ENCODE measurements around the gene KAZN. TPM values are rescaled to one million over a fixed set of nuclear protein-coding genes. Genes with fewer than 3 reads are reported as not detected.

KAZN gene
- total and polyA plus RNA-seq, 10 donors, result 20.0 to 245 (median 144) TPM

- no peaks in the 10 kb centered on the region for H3K9me3 ChIP-seq
- 78 to 88% (median 86%) methylated on average over 10 of the region's 10 CpGs for WGBS, 5 donors
- H3K27ac ChIP-seq, result no peak overlapping the region
- TF ChIP-seq POLR2A (IDR thresholded peaks at IDR 0.05) (no peak), POLR2AphosphoS5 (IDR thresholded peaks at IDR 0.05) (no peak), CTCF (IDR thresholded peaks at IDR 0.05 in 8 of 11, conservative IDR thresholded peaks at IDR 0.05 in 3 of 11) (no peak)
- H3K36me3 ChIP-seq, result no peaks in the 10 kb centered on the region
- H3K27me3 ChIP-seq (replicated peaks in 1 of 7), result no peaks in the 10 kb centered on the region
- H3K4me1 ChIP-seq, result peaks cover 0 to 32% (median 12%) of the 10 kb centered on the region in 6 donors
- no peak for DNase-seq
- no peak overlapping the region for H3K4me3 ChIP-seq
- intact Hi-C loops (cut with DNase I; ENCODE audit: low total_unique reads), result no loop called here
Measured at GRCh38 chr1:14775434-14775833, 176.9 kb downstream of the KAZN start.

- Histone ChIP-seq H3K4me3 (no peak overlapping the region), H3K4me1 (peaks cover 0 to 37% (median 13%) of the 10 kb centered on the region in 6 donors), H3K27me3 (replicated peaks in 1 of 7) (no peaks in the 10 kb centered on the region), H3K36me3 (no peaks in the 10 kb centered on the region), H3K9me3 (no peaks in the 10 kb centered on the region), H3K27ac (no peak overlapping the region)
- intact Hi-C loops (cut with DNase I; ENCODE audit: low total_unique reads), result no loop called here
- TF ChIP-seq CTCF (IDR thresholded peaks at IDR 0.05 in 8 of 11, conservative IDR thresholded peaks at IDR 0.05 in 3 of 11), result no peak
- no peak for TF ChIP-seq POLR2AphosphoS5 (IDR thresholded peaks at IDR 0.05)
- TF ChIP-seq POLR2A (IDR thresholded peaks at IDR 0.05), result no peak
- WGBS, 5 donors, result 25 to 42% (median 32%) methylated on average over 11 of the region's 11 CpGs
- DNase-seq, result no peak
Measured at GRCh38 chr1:14777516-14778506, 179.3 kb downstream of the KAZN start.

GRCh38 chr1:14778541-14778897 is 180.0 kb downstream of the KAZN start:
- 27 to 55% (median 34%) methylated on average over 3 of the region's 3 CpGs for WGBS, 5 donors
- intact Hi-C loops (cut with DNase I; ENCODE audit: low total_unique reads), result no loop called here
- no peak for TF ChIP-seq POLR2AphosphoS5 (IDR thresholded peaks at IDR 0.05)
- TF ChIP-seq CTCF (IDR thresholded peaks at IDR 0.05 in 8 of 11, conservative IDR thresholded peaks at IDR 0.05 in 3 of 11), result no peak
- TF ChIP-seq POLR2A (IDR thresholded peaks at IDR 0.05), result no peak

More at GRCh38 chr1:14778541-14778897, 180.0 kb downstream of the KAZN start:
- Histone ChIP-seq H3K9me3 (no peaks in the 10 kb centered on the region), H3K27ac (no peak overlapping the region), H3K36me3 (no peaks in the 10 kb centered on the region), H3K27me3 (replicated peaks in 1 of 7) (no peaks in the 10 kb centered on the region), H3K4me1 (peaks cover 2 to 43% (median 17%) of the 10 kb centered on the region in 6 donors), H3K4me3 (no peak overlapping the region)
- DNase-seq, result no peak
